Transverse colon (tissue), 3 donors: ENCODE results near the gene RASSF10.

ENCODE experiments used
- CTCF ChIP-seq, 5 experiments: fragments of 200-600 bp in 3 of 5; fragments of 450-650 bp in 2 of 5; sonication (generic) in 3 of 5; IDR thresholded peaks; 1 replicate in 2 of 5; 2 replicates in 3 of 5; pipeline ENCODE4 v1.5.1; 2016 to 2017; ENCODE audit warnings: antibody characterized with exemption in 5 of 5, inconsistent platforms in 3 of 5, mild to moderate bottlenecking in 2 of 5, moderate library complexity in 1 of 5
- POLR2A ChIP-seq: fragments of 450-650 bp; IDR thresholded peaks from one replicate; pipeline ENCODE4 v1.6.1; 2016; ENCODE audit warnings: antibody characterized with exemption, mild to moderate bottlenecking, moderate library complexity

DNA sequence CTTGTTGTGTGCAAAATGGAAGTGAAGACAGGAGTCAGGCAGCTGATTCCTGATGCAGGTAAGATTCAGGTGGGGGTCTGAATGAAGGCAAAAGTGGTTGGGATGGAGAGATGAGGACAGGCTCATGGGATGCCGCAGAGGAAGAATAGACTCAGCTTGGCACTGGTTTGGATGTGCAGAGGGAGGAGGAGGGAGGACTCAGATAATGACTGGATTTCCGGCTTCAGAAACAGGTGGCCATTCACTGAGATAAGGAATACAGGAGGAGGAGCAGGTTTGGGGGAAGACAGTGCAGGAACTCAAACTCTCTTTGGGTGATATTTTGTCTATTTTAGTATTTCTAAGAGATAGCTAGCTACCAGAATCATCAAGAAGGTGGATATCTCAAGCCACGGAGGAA, 19.2 kb downstream of the RASSF10 start:
- TF ChIP-seq CTCF (IDR thresholded peaks at IDR 0.05) (no peak), POLR2A (no peak)
